Liver (tissue), 9 donors: ENCODE data around the gene PPFIBP2. TPM values are rescaled to one million over a fixed set of nuclear protein-coding genes. Genes with fewer than 3 reads are reported as not detected.

ENCODE experiments used
- DNase-seq: peaks from one replicate; pipeline ENCODE4 v3.0.0-alpha.2; 2017; ENCODE audit warnings: low spot score
- H3K27ac ChIP-seq, 2 donors: one replicate each; pipeline ENCODE4 v1.7.0; 2013; ENCODE audit warnings: inconsistent platforms in 2 of 2, low read length in 2 of 2, control low read depth in 1 of 2, low read depth in 1 of 2, mild to moderate bottlenecking in 1 of 2
- H3K27me3 ChIP-seq, 4 donors: one replicate each; pipeline versions ENCODE4 v1.6.1 to v1.7.0; 2013; ENCODE audit warnings: low read length in 3 of 4, inconsistent platforms in 1 of 4, mild to moderate bottlenecking in 1 of 4, moderate library complexity in 1 of 4; ENCODE audit not compliant: control insufficient read depth in 4 of 4, insufficient read depth in 4 of 4
- H3K36me3 ChIP-seq, 4 donors: one replicate each; pipeline versions ENCODE4 v1.6.1 to v1.7.0; 2013; ENCODE audit warnings: low read length in 3 of 4, mild to moderate bottlenecking in 3 of 4, low read depth in 1 of 4, moderate library complexity in 1 of 4; ENCODE audit not compliant: control insufficient read depth in 4 of 4, insufficient read depth in 3 of 4
- H3K4me1 ChIP-seq, 4 donors: one replicate each; pipeline versions ENCODE4 v1.6.1 to v1.7.0; 2013; ENCODE audit warnings: low read length in 3 of 4, mild to moderate bottlenecking in 3 of 4, moderate library complexity in 1 of 4; ENCODE audit not compliant: control insufficient read depth in 4 of 4, insufficient read depth in 4 of 4
- H3K4me3 ChIP-seq, 3 donors: one replicate each; pipeline versions ENCODE4 v1.6.1 to v1.7.0; 2013; ENCODE audit warnings: low read length in 3 of 3, control low read depth in 1 of 3, low read depth in 1 of 3, mild to moderate bottlenecking in 1 of 3
- H3K9ac ChIP-seq, 2 donors: one replicate each; pipeline ENCODE4 v1.7.0; 2013; ENCODE audit warnings: low read length in 2 of 2, mild to moderate bottlenecking in 2 of 2, moderate library complexity in 2 of 2, control low read depth in 1 of 2, low read depth in 1 of 2
- H3K9me3 ChIP-seq, 4 donors: one replicate each; pipeline versions ENCODE4 v1.6.1 to v1.7.0; 2013; ENCODE audit warnings: low read length in 3 of 4; ENCODE audit not compliant: control insufficient read depth in 4 of 4
- ATF3 ChIP-seq: IDR thresholded peaks from 2 replicates; pipeline ENCODE4 v1.6.1; 2016; ENCODE audit warnings: antibody characterized with exemption
- CTCF ChIP-seq: fragments of 150-350 bp; IDR thresholded peaks from 2 replicates; pipeline ENCODE4 v1.5.1; 2017; ENCODE audit warnings: improper control_type of control experiment, low read depth, low read length; ENCODE audit not compliant: missing input control
- EGR1 ChIP-seq, 2 donors: IDR thresholded peaks; 2 replicates each; pipeline ENCODE4 v1.6.1; 2016 to 2018; ENCODE audit warnings: antibody characterized with exemption in 2 of 2, low read depth in 2 of 2
- FOXA1 ChIP-seq: IDR thresholded peaks from 2 replicates; pipeline ENCODE4 v1.6.1; 2016; ENCODE audit warnings: antibody characterized with exemption
- FOXA2 ChIP-seq: IDR thresholded peaks from 2 replicates; pipeline ENCODE4 v1.6.1; 2016; ENCODE audit warnings: antibody characterized with exemption
- GABPA ChIP-seq, 2 donors: IDR thresholded peaks in 1 of 2; conservative IDR thresholded peaks in 1 of 2; 2 replicates each; pipeline ENCODE4 v1.6.1; 2016; ENCODE audit warnings: antibody characterized with exemption in 2 of 2, mild to moderate bottlenecking in 1 of 2, moderate library complexity in 1 of 2
- HNF4A ChIP-seq, 2 donors: conservative IDR thresholded peaks; 2 replicates each; pipeline ENCODE4 v1.6.1; 2016; ENCODE audit warnings: antibody characterized with exemption in 2 of 2, mild to moderate bottlenecking in 2 of 2
- HNF4G ChIP-seq: IDR thresholded peaks from 2 replicates; pipeline ENCODE4 v1.6.1; 2016; ENCODE audit warnings: antibody characterized with exemption
- JUND ChIP-seq, 2 donors: IDR thresholded peaks; 2 replicates each; pipeline ENCODE4 v1.6.1; 2016; ENCODE audit warnings: antibody characterized with exemption in 2 of 2
- MAX ChIP-seq: IDR thresholded peaks from 2 replicates; pipeline ENCODE4 v1.6.1; 2016; ENCODE audit warnings: antibody characterized with exemption
- NR2F2 ChIP-seq: IDR thresholded peaks from 2 replicates; pipeline ENCODE4 v1.6.1; 2016; ENCODE audit warnings: antibody characterized with exemption
- RAD21 ChIP-seq, 2 donors: IDR thresholded peaks; 2 replicates each; pipeline ENCODE4 v1.6.1; 2016; ENCODE audit warnings: antibody characterized with exemption in 2 of 2, mild to moderate bottlenecking in 2 of 2
- REST ChIP-seq: IDR thresholded peaks from 2 replicates; pipeline ENCODE4 v1.6.1; 2016; ENCODE audit warnings: antibody characterized with exemption, mild to moderate bottlenecking
- RXRA ChIP-seq, 2 donors: IDR thresholded peaks; 2 replicates each; pipeline ENCODE4 v1.6.1; 2017 to 2018; ENCODE audit warnings: antibody characterized with exemption in 2 of 2, mild to moderate bottlenecking in 1 of 2
- SP1 ChIP-seq: IDR thresholded peaks from 2 replicates; pipeline ENCODE4 v1.6.1; 2018; ENCODE audit warnings: antibody characterized with exemption, mild to moderate bottlenecking
- TAF1 ChIP-seq: conservative IDR thresholded peaks from 2 replicates; pipeline ENCODE4 v1.6.1; 2016; ENCODE audit warnings: antibody characterized with exemption, mild to moderate bottlenecking
- YY1 ChIP-seq: IDR thresholded peaks from 2 replicates; pipeline ENCODE4 v1.6.1; 2016; ENCODE audit warnings: antibody characterized with exemption, mild to moderate bottlenecking
- ZBTB33 ChIP-seq: IDR thresholded peaks from 2 replicates; pipeline ENCODE4 v1.6.1; 2016; ENCODE audit warnings: antibody characterized with exemption
- WGBS: extraction: QIAGEN DNeasy Blood & Tissue Kit; methylation state at CpG from one replicate; pipeline ENCODE4 v1.1.7; 2013; 5-methylcytosine and 5-hydroxymethylcytosine counted together
- polyA plus RNA-seq, 2 donors: library from polyadenylated mRNA; stranded (reverse) in 1 of 2; unstranded in 1 of 2; fragments of 200-250 nt in 1 of 2; fragments of >200 nt in 1 of 2; fragmentation: Nextera tagmentation in 1 of 2; extraction: Ambion mirVana in 1 of 2; gene quantifications; one replicate each; pipeline versions ENCODE4 v1.2.1 to v1.2.3, GENCODE V29; 2013 to 2015
- total RNA-seq, 2 donors: library from RNA; depleted of rRNA; stranded (reverse); fragments of >200 nt; gene quantifications; one replicate each; pipeline ENCODE4 v1.2.3, GENCODE V29; 2014
- donor health status: healthy.
- donor health status: healthy.
- donor health status: healthy.
- donor health status: healthy.
- donor health status: healthy.

Gene PPFIBP2
- total and polyA plus RNA-seq, 4 donors = 19.6 to 80.0 (median 23.2) TPM

- Histone ChIP-seq H3K9ac (peak overlapping the region in 1 of 2 donors; percentile 60), H3K9me3 (no peaks in the 10 kb centered on the region), H3K36me3 (peaks cover 6 to 60% (median 53%) of the 10 kb centered on the region in 4 donors), H3K4me3 (no peak overlapping the region), H3K27ac (peak overlapping the region; percentile 62 to 81), H3K27me3 (no peaks in the 10 kb centered on the region), H3K4me1 (peaks cover 0 to 18% (median 9%) of the 10 kb centered on the region in 4 donors)
- TF ChIP-seq ZBTB33 (no peak), CTCF (no peak), SP1 (peak; percentile 98), FOXA1 (peak; percentile 80), TAF1 (no peak), YY1 (peak; percentile 82), NR2F2 (no peak), HNF4G (peak; percentile 96), RXRA (IDR thresholded peaks at IDR 0.05) (peak; percentile 84 to 94), ATF3 (no peak), MAX (no peak), GABPA (IDR thresholded peaks at IDR 0.05 in 1 of 2, conservative IDR thresholded peaks at IDR 0.05 in 1 of 2) (no peak), EGR1 (IDR thresholded peaks at IDR 0.05; ENCODE audit: low read depth in 2 of 2) (peak in 1 of 2 donors; percentile 66), JUND (IDR thresholded peaks at IDR 0.05) (peak; percentile 47 to 79), FOXA2 (peak; percentile 68), RAD21 (IDR thresholded peaks at IDR 0.05) (peak; percentile 48 to 66), HNF4A (conservative IDR thresholded peaks at IDR 0.05) (peak; percentile 98 to 99), REST (peak; percentile 90)
- 56% methylated on average over 3 of the region's 3 CpGs for WGBS
- no peak for DNase-seq
Measured at GRCh38 chr11:7648264-7648663, 134.5 kb downstream of the PPFIBP2 start.
